Measurements from ENCODE around the gene ARMC2. TPM values are rescaled to one million over a fixed set of nuclear protein-coding genes. Genes with fewer than 3 reads are reported as not detected.

ARMC2 gene
- total RNA-seq, 6 donors from 2014 or later: 4.1 to 24.0 (median 7.8) TPM

GRCh38 chr6:108961077-108961476 is 112.9 kb downstream of the ARMC2 start:
- 92 to 98% methylated on average over 13 to 14 of the region's 14 CpGs for WGBS, 2 donors
- TF ChIP-seq POLR2AphosphoS5 (IDR thresholded peaks at IDR 0.05) (no peak), EP300 (IDR thresholded peaks at IDR 0.05) (no peak), CTCF (IDR thresholded peaks at IDR 0.05) (no peak), POLR2A (IDR thresholded peaks at IDR 0.05) (no peak)
- Histone ChIP-seq H3K4me3 (no peak overlapping the region), H3K36me3 (no peaks in the 10 kb centered on the region), H3K27ac (no peak overlapping the region), H3K4me1 (peaks cover 0 to 3% (median 1%) of the 10 kb centered on the region in 4 donors), H3K27me3 (no peaks in the 10 kb centered on the region), H3K9me3 (no peaks in the 10 kb centered on the region)
- ATAC-seq (ENCODE audit: low FRiP score in 2 of 2): no peak
- peak in 1 of 2 donors; percentile 33 for DNase-seq

GRCh38 chr6:108961985-108962384 is 113.8 kb downstream of the ARMC2 start:
- WGBS, 2 donors: 75 to 85% methylated on average over 6 of the region's 6 CpGs
- H3K9me3 ChIP-seq: no peaks in the 10 kb centered on the region
- DNase-seq: no peak
- no peak overlapping the region for H3K27ac ChIP-seq
- TF ChIP-seq EP300 (IDR thresholded peaks at IDR 0.05) (no peak), POLR2A (IDR thresholded peaks at IDR 0.05) (no peak), POLR2AphosphoS5 (IDR thresholded peaks at IDR 0.05) (no peak), CTCF (IDR thresholded peaks at IDR 0.05) (no peak)
- H3K4me1 ChIP-seq: peaks cover 0 to 12% (median 5%) of the 10 kb centered on the region in 4 donors
- H3K4me3 ChIP-seq: no peak overlapping the region
- ATAC-seq (ENCODE audit: low FRiP score in 2 of 2): peak in 1 of 2 donors; percentile 51
- H3K27me3 ChIP-seq: no peaks in the 10 kb centered on the region
- H3K36me3 ChIP-seq: no peaks in the 10 kb centered on the region

- TF ChIP-seq CTCF (IDR thresholded peaks at IDR 0.05) (no peak), EP300 (IDR thresholded peaks at IDR 0.05) (no peak)
Observed at GRCh38 chr6:108966251-108966650, 118.0 kb downstream of the ARMC2 start.

GRCh38 chr6:108966855-108967755 is 118.9 kb downstream of the ARMC2 start:
- H3K9me3 ChIP-seq: no peaks in the 10 kb centered on the region
- 51 to 77% methylated on average over 11 to 12 of the region's 12 CpGs for WGBS, 2 donors
- H3K27ac ChIP-seq: peak overlapping the region in 3 of 4 donors; percentile 1 to 68 (median 22)
- DNase-seq (peak; percentile 41 to 74), ATAC-seq (ENCODE audit: low FRiP score in 2 of 2) (peak; percentile 55 to 68)
- no peaks in the 10 kb centered on the region for H3K27me3 ChIP-seq
- peaks cover 0 to 36% (median 7%) of the 10 kb centered on the region in 4 donors for H3K4me1 ChIP-seq
- no peak overlapping the region for H3K4me3 ChIP-seq
- no peak for TF ChIP-seq POLR2AphosphoS5 (IDR thresholded peaks at IDR 0.05)
- no peak for TF ChIP-seq EP300 (IDR thresholded peaks at IDR 0.05)
- peak in 1 of 4 donors; percentile 50 for TF ChIP-seq POLR2A (IDR thresholded peaks at IDR 0.05)
- no peak for TF ChIP-seq CTCF (IDR thresholded peaks at IDR 0.05)
- H3K36me3 ChIP-seq: no peaks in the 10 kb centered on the region

More at GRCh38 chr6:108966251-108966650, 118.0 kb downstream of the ARMC2 start:
- Histone ChIP-seq H3K27ac (peak overlapping the region in 1 of 4 donors; percentile 68), H3K27me3 (no peaks in the 10 kb centered on the region), H3K9me3 (no peaks in the 10 kb centered on the region), H3K36me3 (no peaks in the 10 kb centered on the region), H3K4me1 (peaks cover 0 to 29% (median 7%) of the 10 kb centered on the region in 4 donors), H3K4me3 (no peak overlapping the region)
- ATAC-seq (ENCODE audit: low FRiP score in 2 of 2) (no peak), DNase-seq (no peak)
- WGBS, 2 donors: 80 to 88% methylated on average over 5 of the region's 5 CpGs
